Measurements from ENCODE around the gene SPACA9. TPM values are rescaled to one million over a fixed set of nuclear protein-coding genes. Genes with fewer than 3 reads are reported as not detected.

Gene SPACA9
- total and polyA plus RNA-seq, 2 experiments from 2014 or later: 1.1 to 1.5 TPM

- Histone ChIP-seq H3K27ac (ENCODE audit: low read depth) (no peak overlapping the region), H3K4me2 (no peak overlapping the region), H3K79me2 (replicated peaks; ENCODE audit: insufficient read depth) (no peaks in the 10 kb centered on the region), H3K4me3 (no peak overlapping the region), H3F3A (replicated peaks; ENCODE audit: low read depth) (no peaks in the 10 kb centered on the region), H4K20me1 (replicated peaks; ENCODE audit: insufficient read depth) (no peaks in the 10 kb centered on the region), H3K36me3 (ENCODE audit: insufficient read depth) (no peaks in the 10 kb centered on the region), H3K27me3 (ENCODE audit: insufficient read depth) (peaks cover 17% of the 10 kb centered on the region), H3K9me2 (ENCODE audit: insufficient read depth) (no peaks in the 10 kb centered on the region), H3K4me1 (ENCODE audit: insufficient read depth) (no peaks in the 10 kb centered on the region), H2AFZ (0 out of 2 replicates have a peak overlapping the region, but pooled peaks have one; percentile 38)
- Mint-ChIP-seq H3K9me3 (no peaks in the 10 kb centered on the region), H3K4me1 (no peaks in the 10 kb centered on the region), H3K4me3 (no peak overlapping the region), H3K27ac (no peak overlapping the region), H3K27me3 (ENCODE audit: insufficient read depth, low read depth, poor library complexity) (peaks cover 8% of the 10 kb centered on the region), H3K36me3 (ENCODE audit: low read depth) (no peaks in the 10 kb centered on the region)
- DNase-seq (ENCODE audit: low spot score) (no peak), ATAC-seq (no peak)
- TF ChIP-seq REST (IDR thresholded peaks at IDR 0.05; ENCODE audit: unreplicated experiment) (no peak), STAT1 (IDR thresholded peaks at IDR 0.05; ENCODE audit: unreplicated experiment) (no peak), NANOG (IDR thresholded peaks at IDR 0.05; ENCODE audit: borderline replicate concordance) (no peak), CTCF (conservative IDR thresholded peaks at IDR 0.05; ENCODE audit: low read depth in 2 of 2) (no peak), ETS1 (IDR thresholded peaks at IDR 0.05) (no peak), JUNB (IDR thresholded peaks at IDR 0.05; ENCODE audit: unreplicated experiment) (no peak), ZNF331 (CRISPR knock-in tag; IDR thresholded peaks at IDR 0.05; ENCODE audit: low read depth) (no peak), EZH2 (IDR thresholded peaks at IDR 0.05; ENCODE audit: low read depth, unreplicated experiment) (no peak), ZNF114 (CRISPR knock-in tag; IDR thresholded peaks at IDR 0.05) (no peak), POLR2AphosphoS5 (IDR thresholded peaks at IDR 0.05; ENCODE audit: low read depth) (no peak), ZNF462 (CRISPR knock-in tag; IDR thresholded peaks at IDR 0.05) (no peak), EZH2phosphoT487 (IDR thresholded peaks at IDR 0.05; ENCODE audit: unreplicated experiment) (no peak), CREB1 (CRISPR knock-in tag; IDR thresholded peaks at IDR 0.05; ENCODE audit: low read depth) (no peak)
These were observed 5.3 kb upstream of the SPACA9 start for GRCh38 chr9:132873403-132873802.

Data from GM23338 (cell line).